HG02981 (cell line): ENCODE results near the gene SLC51A.

ENCODE experiments used
- ATAC-seq: cut with Tn5 transposase; IDR thresholded peaks from one replicate; pipeline ENCODE4 v1.9.1; 2021; ENCODE audit warnings: mild to moderate bottlenecking, moderate library complexity; ENCODE audit not compliant: unreplicated experiment

Gene SLC51A

GRCh38 chr3:196214783-196215441 is 1.4 kb upstream of the SLC51A start:
- no peak for ATAC-seq

GRCh38 chr3:196215493-196216020 is 777 bp upstream of the SLC51A start:
- ATAC-seq, result no peak

- ATAC-seq, result no peak
These were observed 412 bp downstream of the SLC51A start for GRCh38 chr3:196216681-196217211.

GRCh38 chr3:196217307-196218154 is 1.2 kb downstream of the SLC51A start:
- ATAC-seq, result no peak

- no peak for ATAC-seq
These were observed 1.9 kb downstream of the SLC51A start for GRCh38 chr3:196218155-196218712.

- ATAC-seq, result peak; percentile 68
These were observed 3.0 kb downstream of the SLC51A start for GRCh38 chr3:196219194-196219969.

GRCh38 chr3:196219970-196220311 is 3.6 kb downstream of the SLC51A start:
- no peak for ATAC-seq

- no peak for ATAC-seq
These were observed 4.3 kb downstream of the SLC51A start for GRCh38 chr3:196220587-196220986.

GRCh38 chr3:196220991-196221390 is 4.7 kb downstream of the SLC51A start:
- no peak for ATAC-seq

- ATAC-seq, result no peak
These were observed 6.7 kb downstream of the SLC51A start for GRCh38 chr3:196222876-196223595.

- ATAC-seq, result no peak
These were observed 8.8 kb downstream of the SLC51A start for GRCh38 chr3:196225086-196225485.

- ATAC-seq, result no peak
These were observed 9.5 kb downstream of the SLC51A start for GRCh38 chr3:196225763-196226364.

GRCh38 chr3:196227121-196227561 is 10.8 kb downstream of the SLC51A start:
- no peak for ATAC-seq

- no peak for ATAC-seq
These were observed 11.5 kb downstream of the SLC51A start for GRCh38 chr3:196227629-196228493.

- ATAC-seq, result peak; percentile 45
These were observed 16.0 kb downstream of the SLC51A start for GRCh38 chr3:196232154-196232881.

- ATAC-seq, result no peak
These were observed 16.5 kb downstream of the SLC51A start for GRCh38 chr3:196232882-196233251.

- ATAC-seq, result no peak
These were observed 19.3 kb downstream of the SLC51A start for GRCh38 chr3:196235452-196236122.

- no peak for ATAC-seq
These were observed 19.9 kb downstream of the SLC51A start for GRCh38 chr3:196236223-196236622.
